Psoas muscle (tissue), 8 donors: ENCODE data around the gene MTMR3. TPM values are rescaled to one million over a fixed set of nuclear protein-coding genes. Genes with fewer than 3 reads are reported as not detected.

Experiments
- ATAC-seq, 4 donors: fragments of 200-7000 bp; cut with Tn5 transposase; one replicate each; pipeline ENCODE4 v1.9.1; 2020; ENCODE audit warnings: moderate library complexity in 3 of 4, mild to moderate bottlenecking in 2 of 4
- DNase-seq, 2 donors: peaks; one replicate each; pipeline ENCODE4 v3.0.0-alpha.2; 2020
- H3K27ac ChIP-seq: fragments of 200-600 bp; one replicate; pipeline ENCODE4 v1.8.0; 2022
- H3K27me3 ChIP-seq, 3 donors: fragments of 200-600 bp in 1 of 3; one replicate each; pipeline versions ENCODE4 v1.6.1 to v1.8.0; 2013 to 2022; ENCODE audit warnings: low read length in 2 of 3, mild to moderate bottlenecking in 2 of 3, moderate library complexity in 1 of 3; ENCODE audit not compliant: insufficient read depth in 3 of 3
- H3K36me3 ChIP-seq, 2 donors: fragments of 200-600 bp in 1 of 2; one replicate each; pipeline versions ENCODE4 v1.6.1 to v1.8.0; 2013 to 2022; ENCODE audit warnings: low read depth in 1 of 2, mild to moderate bottlenecking in 1 of 2, moderate library complexity in 1 of 2; ENCODE audit not compliant: insufficient read depth in 1 of 2
- H3K4me1 ChIP-seq: fragments of 200-600 bp; one replicate; pipeline ENCODE4 v1.8.0; 2022
- H3K4me3 ChIP-seq: fragments of 200-600 bp; one replicate; pipeline ENCODE4 v1.8.0; 2022; ENCODE audit warnings: mild to moderate bottlenecking
- H3K9me3 ChIP-seq: fragments of 200-600 bp; one replicate; pipeline ENCODE4 v1.8.0; 2022
- WGBS, 3 donors: extraction: QIAGEN DNeasy Blood & Tissue Kit; methylation state at CpG; one replicate each; pipeline versions ENCODE4 v1.1.6 to v1.1.7; 2013; 5-methylcytosine and 5-hydroxymethylcytosine counted together
- intact Hi-C, 2 donors: fragments of 100-400 bp; cut with DNase I; formaldehyde crosslinking; loops; one replicate each; pipeline versions ENCODE4 v1.11.0 to v1.14.2; 2022
- polyA plus RNA-seq, 3 donors: library from polyadenylated mRNA; stranded (reverse); fragments of 200-250 nt; gene quantifications; one replicate each; pipeline ENCODE4 v1.2.3, GENCODE V29; 2013
- total RNA-seq, 4 donors: library from RNA; stranded (reverse); fragmentation: NEBNext Ultra II Directional in 2 of 4; extraction: Animal tissue kit (Norgen Biotek cat#: 25700) in 2 of 4; gene quantifications; one replicate each; pipeline versions ENCODE4 v1.2.1 to v1.2.4, GENCODE V29; 2021 to 2023
- TF ChIP-seq, protein P1 (sequence below): fragments of 200-600 bp; IDR thresholded peaks from one replicate; pipeline ENCODE4 v1.8.0; 2022; ENCODE audit warnings: antibody characterized with exemption
- donor health status: healthy with polysubstance abuse.
- donor health status: DM: no; HTN: no; CAD: no; lungs with moderate emphysema.
- donor health status: Bipolar disorder and iron deficiency.
- donor health status: healthy.
- donor health status: DM: yes; HTN: yes; CAD: no.
- donor health status: DM: no; HTN: no; CAD: no.
- donor health status: DM: no; HTN: no; CAD: no.
- donor health status: DM: yes; HTN: yes; CAD: no.

The MTMR3 gene
- total and polyA plus RNA-seq, 7 donors, result 7.8 to 37.9 (median 31.8) TPM

DNA sequence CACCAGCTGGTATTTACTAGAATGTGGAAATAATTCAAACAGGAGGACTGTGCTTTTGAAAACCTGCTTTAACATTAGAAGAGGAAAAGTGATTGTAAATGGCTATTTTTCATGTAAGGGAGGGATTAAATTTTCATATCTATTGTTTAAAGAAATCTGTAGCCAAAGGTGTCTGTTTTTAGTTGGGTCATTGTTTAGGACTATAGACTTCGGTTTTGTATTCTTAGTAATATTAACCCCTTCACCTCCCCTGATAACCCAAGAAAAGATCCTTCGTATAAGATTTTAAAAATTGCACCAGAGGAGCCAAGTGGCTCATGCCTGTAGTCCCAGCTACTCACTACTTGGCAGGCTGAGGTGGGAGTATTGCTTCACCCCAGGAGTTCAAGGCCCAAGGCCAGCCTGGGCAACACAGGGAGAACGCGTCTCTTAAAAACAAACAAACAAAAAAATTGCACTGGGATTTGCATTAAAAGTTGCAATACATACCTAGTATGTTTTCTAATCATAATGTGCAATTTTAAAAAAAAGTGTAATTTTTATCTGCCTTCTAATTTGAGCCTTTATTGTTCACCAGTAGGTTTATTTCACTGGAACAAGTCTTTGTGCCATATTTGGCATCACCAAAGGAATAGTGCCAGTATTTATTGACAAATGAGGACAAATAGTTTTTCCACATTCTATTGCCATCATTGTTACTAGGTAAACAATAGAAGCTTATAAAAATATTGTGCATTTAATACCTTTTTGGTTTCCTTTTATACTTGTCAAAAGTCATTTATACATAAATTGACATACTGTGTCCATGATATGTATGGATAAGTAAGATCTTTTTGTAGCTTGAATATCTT lies 34.3 kb downstream of the MTMR3 start:
- ATAC-seq, result peak; percentile 81 to 88 (median 86)
- no peaks in the 10 kb centered on the region for H3K36me3 ChIP-seq
- intact Hi-C loops, result no loop called here
- WGBS, 3 donors, result 21 to 27% (median 22%) methylated on average over 4 of the region's 4 CpGs
- no peaks in the 10 kb centered on the region for H3K27me3 ChIP-seq
- H3K9me3 ChIP-seq, result no peaks in the 10 kb centered on the region
- H3K4me3 ChIP-seq, result peak overlapping the region; percentile 14
- DNase-seq, result peak; percentile 62 to 69
- TF ChIP-seq, protein P1, sequence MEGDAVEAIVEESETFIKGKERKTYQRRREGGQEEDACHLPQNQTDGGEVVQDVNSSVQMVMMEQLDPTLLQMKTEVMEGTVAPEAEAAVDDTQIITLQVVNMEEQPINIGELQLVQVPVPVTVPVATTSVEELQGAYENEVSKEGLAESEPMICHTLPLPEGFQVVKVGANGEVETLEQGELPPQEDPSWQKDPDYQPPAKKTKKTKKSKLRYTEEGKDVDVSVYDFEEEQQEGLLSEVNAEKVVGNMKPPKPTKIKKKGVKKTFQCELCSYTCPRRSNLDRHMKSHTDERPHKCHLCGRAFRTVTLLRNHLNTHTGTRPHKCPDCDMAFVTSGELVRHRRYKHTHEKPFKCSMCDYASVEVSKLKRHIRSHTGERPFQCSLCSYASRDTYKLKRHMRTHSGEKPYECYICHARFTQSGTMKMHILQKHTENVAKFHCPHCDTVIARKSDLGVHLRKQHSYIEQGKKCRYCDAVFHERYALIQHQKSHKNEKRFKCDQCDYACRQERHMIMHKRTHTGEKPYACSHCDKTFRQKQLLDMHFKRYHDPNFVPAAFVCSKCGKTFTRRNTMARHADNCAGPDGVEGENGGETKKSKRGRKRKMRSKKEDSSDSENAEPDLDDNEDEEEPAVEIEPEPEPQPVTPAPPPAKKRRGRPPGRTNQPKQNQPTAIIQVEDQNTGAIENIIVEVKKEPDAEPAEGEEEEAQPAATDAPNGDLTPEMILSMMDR, result no peak
- H3K27ac ChIP-seq, result peak overlapping the region; percentile 74
- H3K4me1 ChIP-seq, result peaks cover 77% of the 10 kb centered on the region

DNA sequence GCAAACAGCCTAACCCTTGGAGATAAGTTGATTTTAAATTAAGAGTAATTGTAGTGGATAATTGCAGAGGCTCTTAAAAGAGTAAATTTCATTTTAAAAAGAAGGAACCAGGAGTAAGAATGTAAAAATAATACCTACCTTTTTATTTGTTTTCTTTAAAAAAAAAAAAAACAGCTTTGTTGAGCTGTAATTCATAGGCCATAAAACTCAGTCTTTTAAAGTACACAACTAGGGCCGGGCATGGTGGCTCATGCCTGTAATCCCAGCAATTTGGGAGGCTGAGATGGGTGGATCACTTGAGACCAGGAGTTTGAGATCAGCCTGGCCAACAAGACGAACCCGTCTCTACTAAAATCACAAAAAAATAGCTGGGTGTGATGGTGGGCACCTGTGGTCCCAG lies 42.4 kb downstream of the MTMR3 start:
- Histone ChIP-seq H3K27ac (no peak overlapping the region), H3K4me1 (peaks cover 23% of the 10 kb centered on the region), H3K4me3 (no peak overlapping the region), H3K9me3 (peaks cover 3% of the 10 kb centered on the region), H3K36me3 (no peaks in the 10 kb centered on the region), H3K27me3 (no peaks in the 10 kb centered on the region)
- DNase-seq, result no peak
- 88 to 95% (median 88%) methylated on average over 3 of the region's 3 CpGs for WGBS, 3 donors
- TF ChIP-seq, protein P1, result no peak
- no peak for ATAC-seq
- intact Hi-C loops, result no loop called here

DNA sequence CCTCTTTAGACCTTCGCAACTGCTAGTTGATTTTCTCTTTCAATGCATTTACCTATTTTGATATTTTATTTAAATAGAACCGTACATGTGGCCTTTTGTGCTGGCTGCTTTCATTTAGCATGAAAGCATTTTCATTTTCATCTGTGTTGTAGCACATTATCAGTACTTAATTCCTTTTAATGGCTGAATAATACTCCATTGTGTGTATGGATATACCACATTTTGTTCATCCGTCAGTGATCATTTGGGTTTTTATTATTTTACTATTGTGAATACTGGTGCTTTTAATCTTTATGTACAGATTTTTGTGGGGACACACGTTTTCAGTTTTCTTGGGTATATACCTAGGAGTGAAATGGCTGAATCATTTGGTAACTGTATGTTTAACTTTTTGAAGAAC lies 43.1 kb downstream of the MTMR3 start:
- TF ChIP-seq, protein P1, result no peak
- H3K27ac ChIP-seq, result no peak overlapping the region
- 94 to 97% (median 95%) methylated on average over 4 of the region's 4 CpGs for WGBS, 3 donors

DNA sequence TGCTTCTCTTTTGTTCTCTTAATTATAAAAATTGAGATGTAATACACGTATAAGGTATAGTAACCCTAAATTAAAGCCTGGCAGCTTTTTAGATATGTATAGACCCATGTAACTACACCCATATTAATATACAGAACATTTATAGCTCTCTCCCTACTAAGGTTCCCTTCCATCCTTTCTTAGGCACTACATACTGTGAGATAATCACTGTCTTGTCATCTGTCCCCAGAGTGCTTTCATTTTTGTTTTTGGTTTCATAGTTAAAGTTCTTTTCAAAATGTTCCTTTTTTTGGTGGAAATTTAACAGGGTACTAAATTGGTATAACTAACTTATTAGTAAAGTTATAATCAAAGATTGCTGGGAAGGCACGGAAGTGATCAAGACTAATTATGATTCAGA lies 49.2 kb downstream of the MTMR3 start:
- TF ChIP-seq, protein P1, result no peak

More for the DNA sequence above, 43.1 kb downstream of the MTMR3 start:
- Histone ChIP-seq H3K4me3 (no peak overlapping the region), H3K9me3 (peaks cover 3% of the 10 kb centered on the region), H3K4me1 (peaks cover 24% of the 10 kb centered on the region), H3K36me3 (no peaks in the 10 kb centered on the region), H3K27me3 (no peaks in the 10 kb centered on the region)
- ATAC-seq (no peak), DNase-seq (no peak)
- intact Hi-C loops, result no loop called here

More for the DNA sequence above, 49.2 kb downstream of the MTMR3 start:
- H3K4me1 ChIP-seq, result peaks cover 44% of the 10 kb centered on the region
- no peaks in the 10 kb centered on the region for H3K36me3 ChIP-seq
- DNase-seq (no peak), ATAC-seq (no peak)
- no peaks in the 10 kb centered on the region for H3K27me3 ChIP-seq
- intact Hi-C loops, result no loop called here
- 64 to 86% (median 71%) methylated on average over 2 of the region's 2 CpGs for WGBS, 3 donors
- no peak overlapping the region for H3K27ac ChIP-seq
- H3K4me3 ChIP-seq, result no peak overlapping the region
- no peaks in the 10 kb centered on the region for H3K9me3 ChIP-seq
